PC-9 (cell line): ENCODE measurements around the gene FERMT2. TPM values are rescaled to one million over a fixed set of nuclear protein-coding genes. Genes with fewer than 3 reads are reported as not detected.

Source experiments
- BruUV-seq: library from RNA; stranded (reverse); fragments of 400-500 nt; replicated peaks from 2 replicates; lab custom pipeline; 2021; lab: Mats Ljungman, UMichigan
- CTCF ChIA-PET: fragments of 300-600 bp; sonication (Branson Sonifier 250); formaldehyde crosslinking; loops from one replicate; lab custom pipeline; 2022; ENCODE audit warnings: antibody characterized with exemption; lab: Charles Lee
- POLR2A ChIA-PET: fragments of 300-600 bp; sonication (Branson Sonifier 250); formaldehyde crosslinking; loops from one replicate; lab custom pipeline; 2022; ENCODE audit warnings: antibody characterized with exemption; ENCODE audit not compliant: unreplicated experiment; lab: Charles Lee
- DNase-seq, 2 experiments: peaks; one replicate each; pipeline versions ENCODE4 v3.0.0 to v3.0.0-alpha.2; 2015 to 2022; ENCODE audit warnings: mixed read lengths in 1 of 2
- H2AFZ ChIP-seq: fragments of 200-600 bp; sonication (generic); 2 replicates; pipeline ENCODE4 v1.8.1; 2017; ENCODE audit warnings: antibody characterized with exemption
- H3F3A ChIP-seq: fragments of 200-600 bp; sonication (generic); 2 replicates; pipeline ENCODE4 v1.8.1; 2017; ENCODE audit warnings: antibody characterized with exemption, mild to moderate bottlenecking, low read depth; ENCODE audit not compliant: insufficient read depth
- H3K27ac ChIP-seq: fragments of 200-600 bp; sonication (generic); 2 replicates; pipeline ENCODE4 v1.6.1; 2016; ENCODE audit warnings: mixed run types
- H3K27me3 ChIP-seq: fragments of 200-600 bp; sonication (generic); 2 replicates; pipeline ENCODE4 v1.6.1; 2016; ENCODE audit warnings: low read depth, mixed run types; ENCODE audit not compliant: insufficient read depth
- H3K36me3 ChIP-seq: fragments of 200-600 bp; sonication (generic); 2 replicates; pipeline ENCODE4 v1.6.1; 2016; ENCODE audit warnings: low read depth, mixed run types
- H3K4me1 ChIP-seq: fragments of 200-600 bp; sonication (generic); replicated peaks from 2 replicates; pipeline ENCODE4 v1.6.1; 2016; ENCODE audit warnings: mixed run types; ENCODE audit not compliant: insufficient read depth
- H3K4me2 ChIP-seq: fragments of 200-600 bp; sonication (generic); 2 replicates; pipeline ENCODE4 v1.6.1; 2017; ENCODE audit warnings: mixed run types
- H3K4me3 ChIP-seq: fragments of 200-600 bp; sonication (generic); 2 replicates; pipeline ENCODE4 v1.6.1; 2016; ENCODE audit warnings: mixed run types
- H3K79me2 ChIP-seq: fragments of 200-600 bp; sonication (generic); 2 replicates; pipeline ENCODE4 v1.6.1; 2017; ENCODE audit warnings: low read depth, mixed run types
- H3K9me2 ChIP-seq: fragments of 200-600 bp; sonication (generic); 2 replicates; pipeline ENCODE4 v1.8.1; 2017; ENCODE audit warnings: mild to moderate bottlenecking; ENCODE audit not compliant: insufficient read depth
- H3K9me3 ChIP-seq: fragments of 200-600 bp; sonication (generic); 2 replicates; pipeline ENCODE4 v1.8.1; 2016; ENCODE audit warnings: low read depth; ENCODE audit not compliant: insufficient read depth
- H4K20me1 ChIP-seq: fragments of 200-600 bp; sonication (generic); 2 replicates; pipeline ENCODE4 v1.8.1; 2017; ENCODE audit not compliant: insufficient read depth
- EZH2 ChIP-seq: fragments of 200-600 bp; sonication (generic); IDR thresholded peaks from 2 replicates; pipeline ENCODE4 v1.8.0; 2017; ENCODE audit warnings: antibody characterized with exemption, low read depth
- intact Hi-C: fragments of 100-400 bp; cut with micrococcal nuclease; formaldehyde crosslinking; loops from one replicate; pipeline ENCODE4 v1.10.0; 2022; ENCODE audit not compliant: unreplicated experiment
- total RNA-seq: library from RNA; stranded (reverse); gene quantifications from 2 replicates; pipeline ENCODE4 v1.2.3, GENCODE V29; 2021
- TF ChIP-seq, protein P1 (sequence below): fragments of 200-600 bp; sonication (generic); conservative IDR thresholded peaks from 2 replicates; pipeline ENCODE4 v1.6.1; 2017; ENCODE audit warnings: mixed run types, antibody characterized with exemption, mild to moderate bottlenecking, moderate library complexity

The FERMT2 gene
- total RNA-seq, 1 experiment from 2014 or later = 9.0 TPM

DNA sequence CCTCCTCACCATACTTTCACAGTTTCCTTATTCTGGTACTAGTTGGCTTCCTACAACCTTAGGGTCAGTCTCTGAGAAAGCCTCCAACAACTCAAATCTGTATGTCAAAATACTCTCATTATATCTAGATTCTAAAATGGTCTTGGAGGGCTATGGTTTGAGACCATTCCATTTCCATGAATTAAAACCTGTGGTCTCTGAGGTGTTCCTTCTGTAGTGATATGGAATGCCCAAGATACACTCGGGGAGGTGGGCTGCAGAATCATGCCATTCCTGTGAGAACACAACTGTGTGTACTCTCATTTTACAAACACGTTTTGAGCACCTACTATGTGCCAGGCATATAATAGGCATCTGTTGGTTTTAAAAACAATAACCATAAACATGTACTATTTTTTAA lies 74.0 kb downstream of the FERMT2 start:
- H3K4me2 ChIP-seq = no peak overlapping the region
- no peaks in the 10 kb centered on the region for H3K9me2 ChIP-seq
- DNase-seq = no peak
- H3K79me2 ChIP-seq = no peaks in the 10 kb centered on the region
- POLR2A ChIA-PET = no interaction called here
- no peaks in the 10 kb centered on the region; the same call in 1 of the 2 replicates for H3F3A ChIP-seq
- TF ChIP-seq, protein P1, sequence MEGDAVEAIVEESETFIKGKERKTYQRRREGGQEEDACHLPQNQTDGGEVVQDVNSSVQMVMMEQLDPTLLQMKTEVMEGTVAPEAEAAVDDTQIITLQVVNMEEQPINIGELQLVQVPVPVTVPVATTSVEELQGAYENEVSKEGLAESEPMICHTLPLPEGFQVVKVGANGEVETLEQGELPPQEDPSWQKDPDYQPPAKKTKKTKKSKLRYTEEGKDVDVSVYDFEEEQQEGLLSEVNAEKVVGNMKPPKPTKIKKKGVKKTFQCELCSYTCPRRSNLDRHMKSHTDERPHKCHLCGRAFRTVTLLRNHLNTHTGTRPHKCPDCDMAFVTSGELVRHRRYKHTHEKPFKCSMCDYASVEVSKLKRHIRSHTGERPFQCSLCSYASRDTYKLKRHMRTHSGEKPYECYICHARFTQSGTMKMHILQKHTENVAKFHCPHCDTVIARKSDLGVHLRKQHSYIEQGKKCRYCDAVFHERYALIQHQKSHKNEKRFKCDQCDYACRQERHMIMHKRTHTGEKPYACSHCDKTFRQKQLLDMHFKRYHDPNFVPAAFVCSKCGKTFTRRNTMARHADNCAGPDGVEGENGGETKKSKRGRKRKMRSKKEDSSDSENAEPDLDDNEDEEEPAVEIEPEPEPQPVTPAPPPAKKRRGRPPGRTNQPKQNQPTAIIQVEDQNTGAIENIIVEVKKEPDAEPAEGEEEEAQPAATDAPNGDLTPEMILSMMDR = no peak
- TF ChIP-seq EZH2 = no peak
- no peaks in the 10 kb centered on the region for H4K20me1 ChIP-seq
- no peak overlapping the region for H3K27ac ChIP-seq
- intact Hi-C loops = no loop called here
- H3K36me3 ChIP-seq = no peaks in the 10 kb centered on the region
- H3K27me3 ChIP-seq = no peaks in the 10 kb centered on the region
- H2AFZ ChIP-seq = no peak overlapping the region
- peaks cover 11% of the 10 kb centered on the region; the same call in 1 of the 2 replicates for H3K4me1 ChIP-seq
- no peaks in the 10 kb centered on the region for H3K9me3 ChIP-seq
- H3K4me3 ChIP-seq = no peak overlapping the region
- CTCF ChIA-PET = no interaction called here
- no TSS peak for BruUV-seq

DNA sequence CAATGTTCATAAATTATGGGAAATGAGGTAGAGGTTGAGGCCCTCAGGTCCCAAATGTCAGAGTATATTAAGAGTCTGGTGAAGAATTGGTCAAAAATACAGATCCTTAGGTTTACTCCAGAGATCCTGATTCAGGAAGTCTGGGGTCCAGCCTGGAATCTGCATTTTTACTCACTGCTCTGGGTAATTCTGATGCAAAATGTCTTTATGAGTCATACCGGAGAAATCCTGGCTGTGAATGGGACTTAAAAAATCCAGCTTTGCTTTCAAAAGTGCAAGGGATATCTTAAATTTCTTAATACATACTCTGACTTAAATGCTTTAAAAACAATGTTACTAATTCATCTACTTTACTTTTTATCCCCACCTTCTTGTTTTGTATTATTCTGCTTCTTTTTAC lies 74.5 kb downstream of the FERMT2 start:
- H3K4me2 ChIP-seq = no peak overlapping the region
- H3K4me3 ChIP-seq = no peak overlapping the region
- H4K20me1 ChIP-seq = no peaks in the 10 kb centered on the region
- peaks cover 11% of the 10 kb centered on the region; the same call in 1 of the 2 replicates for H3K4me1 ChIP-seq
- TF ChIP-seq, protein P1 = no peak
- TF ChIP-seq EZH2 = no peak
- ChIA-PET CTCF (no interaction called here), POLR2A (no interaction called here)
- H3K36me3 ChIP-seq = no peaks in the 10 kb centered on the region
- no peaks in the 10 kb centered on the region for H3K9me3 ChIP-seq
- H3K9me2 ChIP-seq = no peaks in the 10 kb centered on the region
- no peak overlapping the region for H2AFZ ChIP-seq
- H3K27ac ChIP-seq = no peak overlapping the region
- no TSS peak for BruUV-seq
- no peaks in the 10 kb centered on the region for H3K27me3 ChIP-seq
- DNase-seq = no peak
- H3F3A ChIP-seq = no peaks in the 10 kb centered on the region; the same call in 1 of the 2 replicates
- intact Hi-C loops = no loop called here
- H3K79me2 ChIP-seq = no peaks in the 10 kb centered on the region

DNA sequence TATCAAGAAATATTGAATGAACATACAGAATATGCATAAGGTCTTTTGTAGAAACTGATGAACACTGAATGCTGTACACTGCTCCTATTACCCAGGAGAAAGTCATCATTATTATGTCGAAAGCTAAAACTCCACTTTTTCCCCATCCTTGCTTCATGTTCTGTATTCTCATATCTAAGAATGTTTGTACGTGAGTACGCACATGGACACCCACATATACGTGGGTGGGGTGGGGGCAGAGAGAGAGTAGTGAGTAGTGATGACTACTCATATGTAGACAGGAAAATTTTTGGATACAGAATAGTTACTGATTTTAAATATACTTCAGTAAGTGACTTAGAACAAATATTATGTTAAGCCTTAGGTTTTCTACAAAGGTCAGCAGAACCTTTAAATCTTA lies 75.1 kb downstream of the FERMT2 start:
- peaks cover 11% of the 10 kb centered on the region; the same call in 1 of the 2 replicates for H3K4me1 ChIP-seq
- no peak for TF ChIP-seq EZH2
- TF ChIP-seq, protein P1 = no peak
- no peak for DNase-seq
- H4K20me1 ChIP-seq = no peaks in the 10 kb centered on the region
- no peaks in the 10 kb centered on the region; the same call in 1 of the 2 replicates for H3F3A ChIP-seq
- ChIA-PET CTCF (no interaction called here), POLR2A (no interaction called here)
- H3K27me3 ChIP-seq = no peaks in the 10 kb centered on the region
- no peak overlapping the region for H3K27ac ChIP-seq
- H3K4me3 ChIP-seq = no peak overlapping the region
- no peaks in the 10 kb centered on the region for H3K9me3 ChIP-seq
- intact Hi-C loops = no loop called here
- H3K36me3 ChIP-seq = no peaks in the 10 kb centered on the region
- no peaks in the 10 kb centered on the region for H3K79me2 ChIP-seq
- no peaks in the 10 kb centered on the region for H3K9me2 ChIP-seq
- H2AFZ ChIP-seq = no peak overlapping the region
- no TSS peak for BruUV-seq
- no peak overlapping the region for H3K4me2 ChIP-seq
